ENCODE measurements around the gene TEX38. TPM values are rescaled to one million over a fixed set of nuclear protein-coding genes. Genes with fewer than 3 reads are reported as not detected.

Gene TEX38
- total and polyA plus RNA-seq, 2 donors (not counting 1 experiment from before 2014, with no cell fraction given): not detected

DNA sequence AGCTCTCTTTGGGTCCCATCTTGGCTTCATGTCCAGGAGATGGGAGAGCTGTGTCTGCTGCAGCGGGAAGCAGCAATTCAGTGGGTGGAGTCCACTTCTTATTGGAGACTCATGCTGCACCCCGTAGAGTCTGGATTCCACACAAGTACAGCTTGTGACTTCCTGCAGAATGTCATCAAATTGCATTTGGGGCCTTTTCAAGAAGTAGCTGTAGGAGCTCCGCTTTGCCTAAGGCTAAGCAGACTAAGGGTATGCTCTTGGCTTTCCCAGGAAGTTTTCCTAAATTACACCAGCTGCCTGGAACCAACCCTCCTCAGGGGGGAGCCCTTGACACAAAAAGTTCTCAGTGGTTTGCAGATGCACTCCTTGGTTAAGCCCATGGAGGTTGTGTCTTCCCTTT is 49.3 kb upstream of the TEX38 start:
- intact Hi-C loops (cut with micrococcal nuclease): loop anchor here (1.0 kb wide), 1 partner anchor 103 kb away; no protein-coding TSS in a partner anchor
- DNase-seq (no peak), ATAC-seq (ENCODE audit: low read depth) (no peak)
- Histone ChIP-seq H3K27me3 (replicated peaks in 1 of 4; ENCODE audit: control extremely low read depth in 1 of 4, control insufficient read depth in 3 of 4, insufficient read depth in 4 of 4, low read length in 3 of 4) (no peaks in the 10 kb centered on the region), H3K79me2 (ENCODE audit: control insufficient read depth, insufficient read depth, low read length) (no peaks in the 10 kb centered on the region), H3K4me1 (ENCODE audit: control insufficient read depth in 2 of 2, insufficient read depth in 2 of 2, low read length in 2 of 2) (peaks cover 22 to 23% of the 10 kb centered on the region in 2 donors), H4K20me1 (ENCODE audit: control insufficient read depth, insufficient read depth, low read length, poor library complexity, severe bottlenecking) (no peaks in the 10 kb centered on the region), H3K4me2 (replicated peaks; ENCODE audit: low read depth, low read length, poor library complexity, severe bottlenecking) (no peak overlapping the region), H3K9me3 (ENCODE audit: control extremely low read depth in 1 of 3, control insufficient read depth in 2 of 3, insufficient read depth in 1 of 3, low read length in 2 of 3) (no peaks in the 10 kb centered on the region), H3K9ac (ENCODE audit: low read length) (no peak overlapping the region), H2AFZ (ENCODE audit: insufficient read depth, low read depth, low read length, poor library complexity, severe bottlenecking) (no peak overlapping the region), H3K4me3 (ENCODE audit: control extremely low read depth in 1 of 5, extremely low read depth in 1 of 5, insufficient read depth in 1 of 5, low read depth in 2 of 5, low read length in 4 of 5) (no peak overlapping the region), H3K27ac (ENCODE audit: low read length in 2 of 2) (no peak overlapping the region), H3K36me3 (replicated peaks in 1 of 2; ENCODE audit: control extremely low read depth in 1 of 2, control insufficient read depth in 1 of 2, extremely low read depth in 1 of 2, insufficient read depth in 2 of 2, low read length in 1 of 2) (no peaks in the 10 kb centered on the region)
- TF ChIP-seq EZH2 (IDR thresholded peaks at IDR 0.05; ENCODE audit: borderline replicate concordance, insufficient read depth, low read depth, low read length, poor library complexity, severe bottlenecking): no peak
- no peaks in the 10 kb centered on the region for H3K9me3 Mint-ChIP-seq (ENCODE audit: insufficient read depth)
- POLR2A ChIA-PET: no interaction called here
- CTCF ChIA-PET: no interaction called here
- no peak overlapping the region for H3K27ac Mint-ChIP-seq
- peaks cover 22% of the 10 kb centered on the region for H3K4me1 Mint-ChIP-seq
- no peak overlapping the region for H3K4me3 Mint-ChIP-seq
- H3K27me3 Mint-ChIP-seq: no peaks in the 10 kb centered on the region
- WGBS (ENCODE audit: insufficient coverage): 83% methylated on average over 3 of the region's 3 CpGs

DNA sequence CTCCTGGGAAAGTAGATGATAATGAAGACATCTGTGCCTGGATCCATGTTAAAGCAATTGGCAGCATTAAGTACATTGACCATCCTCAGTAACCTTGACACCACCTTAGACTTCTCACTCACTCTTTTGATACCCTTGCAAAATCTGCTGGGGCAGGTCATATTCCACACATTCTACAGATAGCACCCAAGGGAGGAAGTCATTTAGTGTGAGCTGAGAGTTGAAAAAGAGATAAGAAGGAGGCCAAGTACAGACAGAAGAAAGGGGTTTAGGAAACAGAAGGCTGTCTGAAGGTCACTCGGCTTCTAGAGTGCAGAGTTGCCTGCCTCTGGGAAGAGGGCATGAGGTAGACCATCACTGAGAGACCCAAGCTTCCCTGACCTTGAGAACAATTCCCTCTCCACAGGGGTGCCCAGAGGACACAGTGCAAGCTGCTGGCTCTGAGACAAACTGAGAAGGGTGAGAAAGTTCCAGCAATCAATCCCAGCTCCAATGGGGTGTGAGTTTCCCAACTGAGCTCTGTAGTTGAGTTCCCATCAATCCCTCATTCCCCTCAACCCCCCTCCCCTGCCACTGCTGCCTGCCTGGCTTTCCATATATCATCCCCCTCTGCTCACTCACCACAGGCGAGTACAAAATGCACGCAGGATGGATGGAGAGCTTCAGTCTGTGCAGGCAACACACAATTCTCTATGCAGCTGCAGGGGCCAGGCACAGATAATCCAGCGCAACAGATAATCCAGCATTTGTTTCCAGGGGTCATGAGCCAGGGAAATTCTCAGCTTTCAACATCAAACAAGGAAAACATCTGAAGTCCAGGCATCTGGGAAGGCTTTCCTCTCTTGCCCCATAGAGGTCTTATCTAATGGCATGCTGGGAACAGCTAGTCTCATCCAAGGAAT is 47.7 kb upstream of the TEX38 start:
- POLR2A ChIA-PET: no interaction called here

More for the DNA sequence above, 47.7 kb upstream of the TEX38 start:
- Histone ChIP-seq H4K20me1 (ENCODE audit: control insufficient read depth, insufficient read depth, low read length, poor library complexity, severe bottlenecking) (no peaks in the 10 kb centered on the region), H3K4me1 (ENCODE audit: control insufficient read depth in 2 of 2, insufficient read depth in 2 of 2, low read length in 2 of 2) (peaks cover 8 to 9% of the 10 kb centered on the region in 2 donors), H3K79me2 (ENCODE audit: control insufficient read depth, insufficient read depth, low read length) (no peaks in the 10 kb centered on the region), H3K27me3 (replicated peaks in 1 of 4; ENCODE audit: control extremely low read depth in 1 of 4, control insufficient read depth in 3 of 4, insufficient read depth in 4 of 4, low read length in 3 of 4) (no peaks in the 10 kb centered on the region), H3K9ac (ENCODE audit: low read length) (no peak overlapping the region), H3K27ac (ENCODE audit: low read length in 2 of 2) (no peak overlapping the region), H2AFZ (ENCODE audit: insufficient read depth, low read depth, low read length, poor library complexity, severe bottlenecking) (no peak overlapping the region), H3K9me3 (ENCODE audit: control extremely low read depth in 1 of 3, control insufficient read depth in 2 of 3, insufficient read depth in 1 of 3, low read length in 2 of 3) (no peaks in the 10 kb centered on the region), H3K36me3 (replicated peaks in 1 of 2; ENCODE audit: control extremely low read depth in 1 of 2, control insufficient read depth in 1 of 2, extremely low read depth in 1 of 2, insufficient read depth in 2 of 2, low read length in 1 of 2) (no peaks in the 10 kb centered on the region), H3K4me2 (replicated peaks; ENCODE audit: low read depth, low read length, poor library complexity, severe bottlenecking) (no peak overlapping the region), H3K4me3 (ENCODE audit: control extremely low read depth in 1 of 5, extremely low read depth in 1 of 5, insufficient read depth in 1 of 5, low read depth in 2 of 5, low read length in 4 of 5) (no peak overlapping the region)
- 98% methylated on average over 4 of the region's 4 CpGs for WGBS (ENCODE audit: insufficient coverage)
- TF ChIP-seq, protein P1, sequence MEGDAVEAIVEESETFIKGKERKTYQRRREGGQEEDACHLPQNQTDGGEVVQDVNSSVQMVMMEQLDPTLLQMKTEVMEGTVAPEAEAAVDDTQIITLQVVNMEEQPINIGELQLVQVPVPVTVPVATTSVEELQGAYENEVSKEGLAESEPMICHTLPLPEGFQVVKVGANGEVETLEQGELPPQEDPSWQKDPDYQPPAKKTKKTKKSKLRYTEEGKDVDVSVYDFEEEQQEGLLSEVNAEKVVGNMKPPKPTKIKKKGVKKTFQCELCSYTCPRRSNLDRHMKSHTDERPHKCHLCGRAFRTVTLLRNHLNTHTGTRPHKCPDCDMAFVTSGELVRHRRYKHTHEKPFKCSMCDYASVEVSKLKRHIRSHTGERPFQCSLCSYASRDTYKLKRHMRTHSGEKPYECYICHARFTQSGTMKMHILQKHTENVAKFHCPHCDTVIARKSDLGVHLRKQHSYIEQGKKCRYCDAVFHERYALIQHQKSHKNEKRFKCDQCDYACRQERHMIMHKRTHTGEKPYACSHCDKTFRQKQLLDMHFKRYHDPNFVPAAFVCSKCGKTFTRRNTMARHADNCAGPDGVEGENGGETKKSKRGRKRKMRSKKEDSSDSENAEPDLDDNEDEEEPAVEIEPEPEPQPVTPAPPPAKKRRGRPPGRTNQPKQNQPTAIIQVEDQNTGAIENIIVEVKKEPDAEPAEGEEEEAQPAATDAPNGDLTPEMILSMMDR (IDR thresholded peaks at IDR 0.05): no peak
- no peak for TF ChIP-seq EZH2 (IDR thresholded peaks at IDR 0.05; ENCODE audit: borderline replicate concordance, insufficient read depth, low read depth, low read length, poor library complexity, severe bottlenecking)
- Mint-ChIP-seq H3K27me3 (no peaks in the 10 kb centered on the region), H3K4me1 (peaks cover 10% of the 10 kb centered on the region), H3K4me3 (no peak overlapping the region), H3K9me3 (ENCODE audit: insufficient read depth) (no peaks in the 10 kb centered on the region), H3K27ac (no peak overlapping the region)
- ATAC-seq (ENCODE audit: low read depth) (no peak), DNase-seq (no peak)
- intact Hi-C loops (cut with micrococcal nuclease): no loop called here
- CTCF ChIA-PET: no interaction called here

Measured in B cell (primary cell).